Stomach (tissue), 19 donors: ENCODE measurements around the gene ZFP1. TPM values are rescaled to one million over a fixed set of nuclear protein-coding genes. Genes with fewer than 3 reads are reported as not detected.

Source experiments
- DNase-seq, 2 donors: peaks; one replicate each; pipeline versions ENCODE4 v3.0.0 to v3.0.0-alpha.2; 2013 to 2019
- H3K27ac ChIP-seq, 5 donors: fragments of 200-600 bp in 4 of 5; sonication (generic) in 4 of 5; one replicate each; pipeline ENCODE4 v1.5.1; 2013 to 2019; ENCODE audit warnings: mild to moderate bottlenecking in 1 of 5, moderate library complexity in 1 of 5
- H3K27me3 ChIP-seq, 3 donors: fragments of 200-600 bp; sonication (generic); one replicate each; pipeline ENCODE4 v1.5.1; 2017 to 2019; ENCODE audit warnings: mixed run types in 1 of 3
- H3K36me3 ChIP-seq, 4 donors: fragments of 200-600 bp; sonication (generic); 1 replicate in 3 of 4; 2 replicates in 1 of 4; pipeline ENCODE4 v1.5.1; 2016 to 2019
- H3K4me1 ChIP-seq, 4 donors: fragments of 200-600 bp; sonication (generic); one replicate each; pipeline ENCODE4 v1.5.1; 2016 to 2019
- H3K4me3 ChIP-seq, 4 donors: fragments of 200-600 bp; sonication (generic) in 3 of 4; one replicate each; pipeline ENCODE4 v1.5.1; 2016 to 2019; ENCODE audit warnings: mild to moderate bottlenecking in 1 of 4
- H3K9me3 ChIP-seq, 4 donors: fragments of 200-600 bp; sonication (generic); one replicate each; pipeline ENCODE4 v1.5.1; 2016 to 2019
- CTCF ChIP-seq, 7 experiments: fragments of 450-650 bp in 4 of 7; fragments of 200-600 bp in 3 of 7; sonication (generic) in 3 of 7; IDR thresholded peaks; one replicate each; pipeline ENCODE4 v1.5.1; 2016 to 2019; ENCODE audit warnings: antibody characterized with exemption in 7 of 7, control low read depth in 2 of 7, mild to moderate bottlenecking in 1 of 7
- EP300 ChIP-seq: sonication (generic); formaldehyde crosslinking; IDR thresholded peaks from one replicate; pipeline ENCODE4 v1.6.1; 2017; ENCODE audit warnings: antibody characterized with exemption
- POLR2A ChIP-seq, 4 donors: fragments of 450-650 bp; IDR thresholded peaks; one replicate each; pipeline ENCODE4 v1.6.1; 2016; ENCODE audit warnings: antibody characterized with exemption in 4 of 4, control low read depth in 2 of 4, mild to moderate bottlenecking in 1 of 4, moderate library complexity in 1 of 4
- POLR2AphosphoS5 ChIP-seq, 3 donors: sonication (generic); formaldehyde crosslinking; IDR thresholded peaks; one replicate each; pipeline ENCODE4 v1.6.1; 2016; ENCODE audit warnings: antibody characterized with exemption in 3 of 3
- WGBS, 5 donors: extraction: QIAGEN DNeasy Blood & Tissue Kit in 3 of 5; methylation state at CpG; one replicate each; pipeline versions ENCODE4 v1.1.5 to v1.1.7; 2013 to 2018; 5-methylcytosine and 5-hydroxymethylcytosine counted together
- intact Hi-C: fragments of 100-400 bp; cut with DNase I; formaldehyde crosslinking; loops from one replicate; pipeline ENCODE4 v1.15.1; 2023; ENCODE audit warnings: low total_unique reads
- long read RNA-seq, 10 donors: transcript quantifications; one replicate each; lab custom pipeline, GENCODE V29; 2026
- polyA plus RNA-seq, 3 donors: library from polyadenylated mRNA; stranded (reverse); fragments of 200-250 nt; gene quantifications; one replicate each; pipeline ENCODE4 v1.2.3, GENCODE V29; 2013
- total RNA-seq, 5 donors: library from RNA; depleted of rRNA; stranded (reverse); fragments of >200 nt; gene quantifications; one replicate each; pipeline versions ENCODE4 v1.1.0 to v1.2.3, GENCODE V29; 2014 to 2016
- donor health status: healthy with polysubstance abuse.
- donor health status: Bipolar disorder and iron deficiency.
- donor health status: healthy.

ZFP1 gene
- 10 to 100 TPM in 2 of 5 donors, 1 to 10 TPM in 2, not detected in 1; 2.7 to 29.2 (median 10.2) TPM for total RNA-seq
- polyA plus RNA-seq, result 1 to 10 TPM; 2.9 to 5.2 (median 3.9) TPM
- long read RNA-seq, donor 1, result 0 reads
- long read RNA-seq, donor 2, partial matches to known transcripts, result 0 of 1 reads
- long read RNA-seq, donor 2, other reads (novel, unspliced or antisense), result 0 of 1 reads
- long read RNA-seq, donor 3, result 0 reads
- long read RNA-seq, donor 4, partial matches to known transcripts, result 0 of 1 reads
- long read RNA-seq, donor 4, other reads (novel, unspliced or antisense), result 0 of 1 reads
- long read RNA-seq, donor 5, partial matches to known transcripts, result 0 of 3 reads
- long read RNA-seq, donor 5, other reads (novel, unspliced or antisense), result 0 of 3 reads
- long read RNA-seq, donor 6, transcript ZFP1-209 (4 exons, 1,457 nt), result major isoform, 5 of 5 reads
- long read RNA-seq, donor 6, partial matches to known transcripts, result 0 of 5 reads
- long read RNA-seq, donor 6, other reads (novel, unspliced or antisense), result 0 of 5 reads
- long read RNA-seq, donor 7, partial matches to known transcripts, result 0 of 3 reads
- long read RNA-seq, donor 7, other reads (novel, unspliced or antisense), result 0 of 3 reads
- long read RNA-seq, donor 8, partial matches to known transcripts, result 0 of 5 reads
- long read RNA-seq, donor 8, other reads (novel, unspliced or antisense), result 0 of 5 reads
- long read RNA-seq, donor 9, partial matches to known transcripts, result 0 of 2 reads
- long read RNA-seq, donor 9, other reads (novel, unspliced or antisense), result 0 of 2 reads
- long read RNA-seq, donor 10, partial matches to known transcripts, result 0 of 2 reads
- long read RNA-seq, donor 10, other reads (novel, unspliced or antisense), result 0 of 2 reads

GRCh38 chr16:75148311-75149195, at the start of gene ZFP1:
Gene ZFP1, plus strand, starts transcription at chr16:75148524. Its CDS starts 4,428 bp downstream, at chr16:75152952.
- TF ChIP-seq POLR2AphosphoS5 (IDR thresholded peaks at IDR 0.05) (peak; percentile 48 to 82 (median 75)), POLR2A (IDR thresholded peaks at IDR 0.05) (no peak)
- 0 to 1% (median 0%) methylated on average over 21 to 93 of the region's 93 CpGs for WGBS, 5 donors
- Histone ChIP-seq H3K27me3 (no peaks in the 10 kb centered on the region), H3K27ac (peak within 1 kb of the TSS; percentile 96 to 100 (median 99)), H3K4me3 (peak within 1 kb of the TSS; percentile 86 to 100 (median 98)), H3K4me1 (peaks cover 0 to 15% (median 9%) of the 10 kb centered on the region in 4 donors), H3K36me3 (peaks cover 0 to 23% (median 13%) of the 10 kb centered on the region in 4 donors), H3K9me3 (peaks cover 0 to 23% (median 15%) of the 10 kb centered on the region in 4 donors)
- intact Hi-C loops, result no loop called here
- peak; percentile 96 to 98 for DNase-seq

DNA sequence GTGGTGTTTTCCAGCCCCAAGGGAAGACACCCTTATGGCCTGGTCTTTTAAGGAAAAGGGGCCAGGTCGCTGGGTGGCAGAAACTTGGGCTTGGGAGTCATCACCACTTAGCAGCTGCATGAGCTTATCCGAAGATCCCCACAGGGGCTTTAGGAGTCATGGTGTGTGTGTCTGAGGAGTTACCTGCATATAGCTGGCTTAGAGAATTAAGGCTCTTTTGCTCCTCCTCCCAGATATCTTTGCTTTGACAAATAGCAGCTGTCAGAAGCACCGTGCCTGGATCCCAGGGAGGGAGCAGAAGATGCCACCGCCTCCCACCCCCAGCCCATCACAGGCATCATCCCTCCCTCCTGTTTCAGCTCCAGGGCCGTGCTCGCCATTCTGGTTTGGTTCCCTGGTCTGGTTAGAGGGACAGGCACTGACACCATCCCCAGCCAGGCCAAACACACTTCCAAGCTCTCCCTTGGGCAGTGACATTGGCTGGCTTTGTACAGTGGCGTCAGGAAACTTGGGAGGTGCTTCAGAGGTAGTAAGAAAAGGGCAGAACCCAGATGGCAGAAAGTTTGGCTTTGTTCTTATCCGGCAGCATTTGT, 49.2 kb upstream of the ZFP1 start:
- H3K9me3 ChIP-seq, result no peaks in the 10 kb centered on the region
- peaks cover 3 to 18% (median 12%) of the 10 kb centered on the region in 4 donors for H3K36me3 ChIP-seq
- peak overlapping the region in 4 of 5 donors; percentile 9 to 70 (median 38) for H3K27ac ChIP-seq
- no peak overlapping the region for H3K4me3 ChIP-seq
- H3K4me1 ChIP-seq, result peaks cover 40 to 54% (median 47%) of the 10 kb centered on the region in 4 donors
- H3K27me3 ChIP-seq, result no peaks in the 10 kb centered on the region
- WGBS, 5 donors, result 52 to 84% (median 69%) methylated on average over 7 to 8 of the region's 8 CpGs
- intact Hi-C loops, result no loop called here
- no peak for DNase-seq
- no peak for TF ChIP-seq POLR2AphosphoS5 (IDR thresholded peaks at IDR 0.05)
- no peak for TF ChIP-seq CTCF (IDR thresholded peaks at IDR 0.05)
- no peak for TF ChIP-seq EP300
- TF ChIP-seq POLR2A (IDR thresholded peaks at IDR 0.05), result no peak

GRCh38 chr16:75099738-75100602, 48.4 kb upstream of the ZFP1 start:
- H3K27ac ChIP-seq, result peak overlapping the region in 4 of 5 donors; percentile 9 to 70 (median 36)
- H3K4me3 ChIP-seq, result no peak overlapping the region
- peaks cover 44 to 60% (median 53%) of the 10 kb centered on the region in 4 donors for H3K4me1 ChIP-seq
- no peaks in the 10 kb centered on the region for H3K9me3 ChIP-seq
- WGBS, 5 donors, result 59 to 82% (median 73%) methylated on average over 16 of the region's 16 CpGs
- intact Hi-C loops, result no loop called here
- H3K36me3 ChIP-seq, result peaks cover 0 to 11% (median 5%) of the 10 kb centered on the region in 4 donors
- DNase-seq, result peak in 1 of 2 donors; percentile 63
- TF ChIP-seq POLR2A (IDR thresholded peaks at IDR 0.05), result no peak
- TF ChIP-seq CTCF (IDR thresholded peaks at IDR 0.05), result no peak
- no peak for TF ChIP-seq EP300
- no peak for TF ChIP-seq POLR2AphosphoS5 (IDR thresholded peaks at IDR 0.05)
- H3K27me3 ChIP-seq, result no peaks in the 10 kb centered on the region
